WERI-Rb-1 (cell line): Measurements from ENCODE around the gene MAN1A2.

Experiments used
- DNase-seq: peaks from one replicate; pipeline ENCODE4 v3.0.0-alpha.2; 2020
- H3K27ac ChIP-seq: fragments of 250-450 bp; sonication (Bioruptor Pico); 2 replicates; pipeline ENCODE4 v1.5.1; 2020; ENCODE audit warnings: mild to moderate bottlenecking, moderate library complexity
- H3K27me3 ChIP-seq: fragments of 250-450 bp; sonication (Bioruptor Pico); 2 replicates; pipeline ENCODE4 v1.5.1; 2021; ENCODE audit warnings: mild to moderate bottlenecking, low read depth, moderate library complexity; ENCODE audit not compliant: insufficient read depth, severe bottlenecking
- H3K36me3 ChIP-seq: fragments of 250-450 bp; sonication (Bioruptor Pico); 2 replicates; pipeline ENCODE4 v1.5.1; 2020; ENCODE audit warnings: mild to moderate bottlenecking, moderate library complexity
- H3K4me3 ChIP-seq: 2 replicates; pipeline ENCODE4 v1.5.1; 2011; ENCODE audit warnings: low read depth, mild to moderate bottlenecking, control low read depth, low read length
- H3K9me3 ChIP-seq: fragments of 250-450 bp; sonication (Bioruptor Pico); 2 replicates; pipeline ENCODE4 v1.5.1; 2021; ENCODE audit warnings: mild to moderate bottlenecking, moderate library complexity; ENCODE audit not compliant: severe bottlenecking
- CTCF ChIP-seq: IDR thresholded peaks from 2 replicates; pipeline ENCODE4 v1.5.1; 2011; ENCODE audit warnings: low read depth, mild to moderate bottlenecking, control low read depth, inconsistent platforms, low read length

MAN1A2 gene

GRCh38 chr1:117416546-117417125, 49.4 kb downstream of the MAN1A2 start:
- H3K9me3 ChIP-seq, result no peaks in the 10 kb centered on the region
- no peak for TF ChIP-seq CTCF
- no peak overlapping the region for H3K4me3 ChIP-seq
- H3K27me3 ChIP-seq, result no peaks in the 10 kb centered on the region
- no peak for DNase-seq
- H3K36me3 ChIP-seq, result peaks cover 2% of the 10 kb centered on the region; the same call in 1 of the 2 replicates
- H3K27ac ChIP-seq, result no peak overlapping the region

- Histone ChIP-seq H3K36me3 (peaks cover 3% of the 10 kb centered on the region; the same call in 1 of the 2 replicates), H3K9me3 (no peaks in the 10 kb centered on the region), H3K27ac (no peak overlapping the region), H3K4me3 (no peak overlapping the region), H3K27me3 (no peaks in the 10 kb centered on the region)
- no peak for DNase-seq
- no peak for TF ChIP-seq CTCF
These were observed 57.9 kb downstream of the MAN1A2 start for GRCh38 chr1:117425050-117425734.

- H3K4me3 ChIP-seq, result no peak overlapping the region
- no peaks in the 10 kb centered on the region for H3K27me3 ChIP-seq
- no peak overlapping the region for H3K27ac ChIP-seq
- no peaks in the 10 kb centered on the region for H3K9me3 ChIP-seq
- no peak for TF ChIP-seq CTCF
- no peak for DNase-seq
- H3K36me3 ChIP-seq, result peaks cover 3% of the 10 kb centered on the region; the same call in 1 of the 2 replicates
These were observed 60.0 kb downstream of the MAN1A2 start for GRCh38 chr1:117427297-117427696.

- Histone ChIP-seq H3K36me3 (no peaks in the 10 kb centered on the region), H3K27ac (no peak overlapping the region), H3K27me3 (no peaks in the 10 kb centered on the region), H3K9me3 (no peaks in the 10 kb centered on the region), H3K4me3 (no peak overlapping the region)
- TF ChIP-seq CTCF, result no peak
- DNase-seq, result no peak
These were observed 66.7 kb downstream of the MAN1A2 start for GRCh38 chr1:117433943-117434342.

GRCh38 chr1:117436513-117436912, 69.3 kb downstream of the MAN1A2 start:
- no peak for TF ChIP-seq CTCF
- no peak for DNase-seq
- no peak overlapping the region for H3K4me3 ChIP-seq
- no peaks in the 10 kb centered on the region for H3K9me3 ChIP-seq
- no peak overlapping the region for H3K27ac ChIP-seq
- no peaks in the 10 kb centered on the region for H3K27me3 ChIP-seq
- H3K36me3 ChIP-seq, result no peaks in the 10 kb centered on the region
